SU-DHL-6 (cell line): Measurements from ENCODE around the gene BTBD9.

ENCODE experiments used
- H2AFZ ChIP-seq: fragments of 200-600 bp; sonication (generic); 2 replicates; pipeline ENCODE4 v1.6.1; 2014; ENCODE audit warnings: low read depth, mild to moderate bottlenecking, moderate library complexity, mixed read lengths, antibody characterized with exemption, low read length; ENCODE audit not compliant: severe bottlenecking
- H3F3A ChIP-seq: fragments of 200-600 bp; shearing (Covaris generic); 2 replicates; pipeline ENCODE4 v1.6.0; 2016; ENCODE audit warnings: antibody characterized with exemption, mild to moderate bottlenecking; ENCODE audit not compliant: insufficient read depth
- H3K27ac ChIP-seq: fragments of 200-600 bp; sonication (generic); 2 replicates; pipeline ENCODE4 v1.5.1; 2016; ENCODE audit warnings: low read depth, mild to moderate bottlenecking, low read length, moderate library complexity, mixed read lengths
- H3K27me3 ChIP-seq: fragments of 200-600 bp; sonication (generic), shearing (Covaris generic); 2 replicates; pipeline ENCODE4 v1.6.0; 2014; ENCODE audit warnings: mild to moderate bottlenecking, low read length
- H3K36me3 ChIP-seq: fragments of 200-600 bp; sonication (generic); 2 replicates; pipeline ENCODE4 v1.6.1; 2014; ENCODE audit warnings: mild to moderate bottlenecking, low read length, mixed read lengths
- H3K4me2 ChIP-seq: fragments of 300-600, 200-600 bp; shearing (Covaris generic), sonication (generic); 2 replicates; pipeline ENCODE4 v1.6.0; 2014; ENCODE audit warnings: low read length, low read depth, mild to moderate bottlenecking; ENCODE audit not compliant: poor library complexity, severe bottlenecking
- H3K4me3 ChIP-seq: fragments of 200-600 bp; sonication (generic); 2 replicates; pipeline ENCODE4 v1.5.1; 2014; ENCODE audit warnings: antibody characterized with exemption, low read length, mild to moderate bottlenecking, mixed read lengths; ENCODE audit not compliant: insufficient read depth, poor library complexity, severe bottlenecking
- H3K79me2 ChIP-seq: fragments of 200-600 bp; sonication (generic); 2 replicates; pipeline ENCODE4 v1.6.1; 2014; ENCODE audit warnings: mild to moderate bottlenecking, low read length, moderate library complexity; ENCODE audit not compliant: insufficient read depth
- H3K9ac ChIP-seq: fragments of 200-600 bp; sonication (generic); 2 replicates; pipeline ENCODE4 v1.7.0; 2014; ENCODE audit warnings: mild to moderate bottlenecking, low read length
- H3K9me2 ChIP-seq: fragments of 200-600 bp; sonication (generic); replicated peaks from 2 replicates; pipeline ENCODE4 v1.6.1; 2014; ENCODE audit warnings: low read length; ENCODE audit not compliant: insufficient read depth
- H3K9me3 ChIP-seq: fragments of 200-600 bp; sonication (generic); 2 replicates; pipeline ENCODE4 v1.6.1; 2014; ENCODE audit warnings: low read length, mixed read lengths; ENCODE audit not compliant: insufficient read depth
- H4K20me1 ChIP-seq: fragments of 200-600 bp; sonication (generic); 2 replicates; pipeline ENCODE4 v1.6.1; 2014; ENCODE audit warnings: low read depth, mild to moderate bottlenecking, antibody characterized with exemption, low read length, moderate library complexity, mixed read lengths
- EZH2phosphoT487 ChIP-seq: fragments of 200-600 bp; sonication (generic), shearing (Covaris generic); conservative IDR thresholded peaks from 2 replicates; pipeline ENCODE4 v1.6.1; 2018; ENCODE audit warnings: mild to moderate bottlenecking, antibody characterized with exemption, low read length, moderate library complexity, mixed read lengths
- TF ChIP-seq, protein P1 (sequence below): fragments of 200-600 bp; sonication (generic); IDR thresholded peaks from one replicate; pipeline ENCODE4 v1.5.1; 2017; ENCODE audit warnings: antibody characterized with exemption, mild to moderate bottlenecking, low read length, moderate library complexity; ENCODE audit not compliant: insufficient read depth, poor library complexity, severe bottlenecking

The BTBD9 gene

GRCh38 chr6:38269461-38270172, 370.1 kb downstream of the BTBD9 start:
- H3K27me3 ChIP-seq, result no peaks in the 10 kb centered on the region
- no peak overlapping the region for H3K4me2 ChIP-seq
- no peaks in the 10 kb centered on the region for H3K9me2 ChIP-seq
- no peak for TF ChIP-seq EZH2phosphoT487
- TF ChIP-seq, protein P1, sequence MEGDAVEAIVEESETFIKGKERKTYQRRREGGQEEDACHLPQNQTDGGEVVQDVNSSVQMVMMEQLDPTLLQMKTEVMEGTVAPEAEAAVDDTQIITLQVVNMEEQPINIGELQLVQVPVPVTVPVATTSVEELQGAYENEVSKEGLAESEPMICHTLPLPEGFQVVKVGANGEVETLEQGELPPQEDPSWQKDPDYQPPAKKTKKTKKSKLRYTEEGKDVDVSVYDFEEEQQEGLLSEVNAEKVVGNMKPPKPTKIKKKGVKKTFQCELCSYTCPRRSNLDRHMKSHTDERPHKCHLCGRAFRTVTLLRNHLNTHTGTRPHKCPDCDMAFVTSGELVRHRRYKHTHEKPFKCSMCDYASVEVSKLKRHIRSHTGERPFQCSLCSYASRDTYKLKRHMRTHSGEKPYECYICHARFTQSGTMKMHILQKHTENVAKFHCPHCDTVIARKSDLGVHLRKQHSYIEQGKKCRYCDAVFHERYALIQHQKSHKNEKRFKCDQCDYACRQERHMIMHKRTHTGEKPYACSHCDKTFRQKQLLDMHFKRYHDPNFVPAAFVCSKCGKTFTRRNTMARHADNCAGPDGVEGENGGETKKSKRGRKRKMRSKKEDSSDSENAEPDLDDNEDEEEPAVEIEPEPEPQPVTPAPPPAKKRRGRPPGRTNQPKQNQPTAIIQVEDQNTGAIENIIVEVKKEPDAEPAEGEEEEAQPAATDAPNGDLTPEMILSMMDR, result no peak
- H3K9me3 ChIP-seq, result no peaks in the 10 kb centered on the region
- H4K20me1 ChIP-seq, result no peaks in the 10 kb centered on the region
- H3K36me3 ChIP-seq, result no peaks in the 10 kb centered on the region
- no peak overlapping the region for H3K4me3 ChIP-seq
- H3K27ac ChIP-seq, result no peak overlapping the region
- no peaks in the 10 kb centered on the region for H3F3A ChIP-seq
- no peaks in the 10 kb centered on the region for H3K79me2 ChIP-seq
- H3K9ac ChIP-seq, result no peak overlapping the region
- H2AFZ ChIP-seq, result no peak overlapping the region

DNA sequence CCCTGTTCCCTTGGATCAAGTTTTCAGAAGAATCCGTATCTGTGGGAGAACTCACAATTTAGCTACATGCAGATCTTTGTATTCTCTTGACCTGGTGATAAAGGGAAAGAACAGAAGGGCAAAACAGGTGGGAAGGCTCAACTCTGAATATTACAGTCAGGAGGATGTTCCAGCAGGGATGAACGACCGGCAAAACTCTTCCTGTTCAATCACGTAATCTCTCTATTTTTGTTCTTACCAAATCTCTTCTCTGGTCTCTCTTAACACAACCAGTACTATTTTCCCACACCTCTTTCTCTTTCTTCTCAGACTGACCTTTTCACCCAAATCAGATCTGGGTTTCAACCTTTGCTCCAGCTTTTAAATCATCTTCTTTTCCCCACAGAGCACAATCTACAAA, 371.4 kb downstream of the BTBD9 start:
- Histone ChIP-seq H3K9ac (no peak overlapping the region), H3K4me2 (no peak overlapping the region), H3F3A (no peaks in the 10 kb centered on the region), H3K36me3 (no peaks in the 10 kb centered on the region), H3K27ac (no peak overlapping the region), H3K9me2 (no peaks in the 10 kb centered on the region), H3K4me3 (no peak overlapping the region), H3K27me3 (no peaks in the 10 kb centered on the region), H3K9me3 (no peaks in the 10 kb centered on the region), H4K20me1 (no peaks in the 10 kb centered on the region), H2AFZ (no peak overlapping the region), H3K79me2 (no peaks in the 10 kb centered on the region)
- TF ChIP-seq, protein P1, result no peak

- TF ChIP-seq, protein P1, result no peak
- TF ChIP-seq EZH2phosphoT487, result no peak
- Histone ChIP-seq H3K79me2 (no peaks in the 10 kb centered on the region), H3K36me3 (no peaks in the 10 kb centered on the region), H3K4me3 (no peak overlapping the region), H2AFZ (no peak overlapping the region), H3K4me2 (no peak overlapping the region), H4K20me1 (no peaks in the 10 kb centered on the region), H3K9me2 (no peaks in the 10 kb centered on the region), H3K27me3 (no peaks in the 10 kb centered on the region), H3K9me3 (no peaks in the 10 kb centered on the region), H3K9ac (no peak overlapping the region), H3K27ac (no peak overlapping the region), H3F3A (no peaks in the 10 kb centered on the region)
Observed at GRCh38 chr6:38266921-38267354, 372.8 kb downstream of the BTBD9 start.
